Loucy (cell line): ENCODE data around the gene BAZ1A.

Experiments used
- H2AFZ ChIP-seq: fragments of 200-600 bp; sonication (generic); 2 replicates; pipeline ENCODE4 v1.6.0; 2016; ENCODE audit warnings: antibody characterized with exemption, mild to moderate bottlenecking, low read length, moderate library complexity
- H3F3A ChIP-seq: fragments of 200-600 bp; 2 replicates; pipeline ENCODE4 v1.6.0; 2016; ENCODE audit warnings: antibody characterized with exemption, low read depth, mild to moderate bottlenecking
- H3K27me3 ChIP-seq: fragments of 200-600 bp; sonication (generic); 2 replicates; pipeline ENCODE4 v1.6.1; 2014; ENCODE audit warnings: low read length, mild to moderate bottlenecking; ENCODE audit not compliant: insufficient read depth, poor library complexity, severe bottlenecking
- H3K36me3 ChIP-seq: fragments of 200-600 bp; sonication (generic); 2 replicates; pipeline ENCODE4 v1.6.1; 2016; ENCODE audit warnings: low read length; ENCODE audit not compliant: insufficient read depth
- H3K4me1 ChIP-seq: fragments of 200-600 bp; sonication (generic); 2 replicates; pipeline ENCODE4 v1.5.1; 2014; ENCODE audit warnings: low read length, mild to moderate bottlenecking; ENCODE audit not compliant: insufficient read depth, poor library complexity, severe bottlenecking
- H3K4me2 ChIP-seq: fragments of 200-600 bp; sonication (generic); 2 replicates; pipeline ENCODE4 v1.6.0; 2014; ENCODE audit warnings: antibody characterized with exemption, low read length, low read depth, mild to moderate bottlenecking; ENCODE audit not compliant: poor library complexity, severe bottlenecking
- H3K4me3 ChIP-seq: fragments of 200-600 bp; sonication (generic); 2 replicates; pipeline ENCODE4 v1.5.1; 2014; ENCODE audit warnings: low read length, mild to moderate bottlenecking, mixed read lengths; ENCODE audit not compliant: poor library complexity, severe bottlenecking
- H3K79me2 ChIP-seq: fragments of 200-600 bp; sonication (generic); 2 replicates; pipeline ENCODE4 v1.6.1; 2014; ENCODE audit warnings: low read length; ENCODE audit not compliant: insufficient read depth
- H3K9ac ChIP-seq: fragments of 200-600 bp; sonication (generic); 2 replicates; pipeline ENCODE4 v1.6.0; 2014; ENCODE audit warnings: mild to moderate bottlenecking, low read depth, low read length, moderate library complexity; ENCODE audit not compliant: poor library complexity, severe bottlenecking
- H3K9me2 ChIP-seq: fragments of 200-600 bp; sonication (generic); replicated peaks from 2 replicates; pipeline ENCODE4 v1.6.1; 2016; ENCODE audit warnings: low read depth, low read length, mixed read lengths
- H3K9me3 ChIP-seq: fragments of 200-600 bp; sonication (generic); 2 replicates; pipeline ENCODE4 v1.6.1; 2014; ENCODE audit warnings: mild to moderate bottlenecking, antibody characterized with exemption, low read length, low read depth; ENCODE audit not compliant: insufficient read depth
- H4K20me1 ChIP-seq: fragments of 200-600 bp; sonication (generic); 2 replicates; pipeline ENCODE4 v1.6.0; 2014; ENCODE audit warnings: antibody characterized with exemption, low read length, mild to moderate bottlenecking; ENCODE audit not compliant: insufficient read depth, poor library complexity, severe bottlenecking
- EZH2phosphoT487 ChIP-seq: fragments of 200-600 bp; IDR thresholded peaks from 2 replicates; pipeline ENCODE4 v1.6.1; 2018; ENCODE audit warnings: antibody characterized with exemption, mild to moderate bottlenecking, moderate library complexity, borderline replicate concordance
- TF ChIP-seq, protein P1 (sequence below): fragments of 200-600 bp; sonication (generic); conservative IDR thresholded peaks from 2 replicates; pipeline ENCODE4 v1.5.1; 2014; ENCODE audit warnings: mild to moderate bottlenecking, antibody characterized with exemption, low read length

Gene BAZ1A

GRCh38 chr14:34780646-34781045 lies 94.5 kb downstream of the BAZ1A start:
- H3K9me2 ChIP-seq = no peaks in the 10 kb centered on the region
- H3K9me3 ChIP-seq = no peaks in the 10 kb centered on the region
- H3K4me3 ChIP-seq = no peak overlapping the region
- H3K36me3 ChIP-seq = peaks cover 66% of the 10 kb centered on the region
- H3F3A ChIP-seq = no peaks in the 10 kb centered on the region
- no peak overlapping the region for H3K4me2 ChIP-seq
- no peaks in the 10 kb centered on the region for H4K20me1 ChIP-seq
- no peaks in the 10 kb centered on the region for H3K4me1 ChIP-seq
- no peaks in the 10 kb centered on the region for H3K27me3 ChIP-seq
- no peak overlapping the region for H3K9ac ChIP-seq
- H2AFZ ChIP-seq = no peak overlapping the region
- no peaks in the 10 kb centered on the region for H3K79me2 ChIP-seq
- TF ChIP-seq, protein P1, sequence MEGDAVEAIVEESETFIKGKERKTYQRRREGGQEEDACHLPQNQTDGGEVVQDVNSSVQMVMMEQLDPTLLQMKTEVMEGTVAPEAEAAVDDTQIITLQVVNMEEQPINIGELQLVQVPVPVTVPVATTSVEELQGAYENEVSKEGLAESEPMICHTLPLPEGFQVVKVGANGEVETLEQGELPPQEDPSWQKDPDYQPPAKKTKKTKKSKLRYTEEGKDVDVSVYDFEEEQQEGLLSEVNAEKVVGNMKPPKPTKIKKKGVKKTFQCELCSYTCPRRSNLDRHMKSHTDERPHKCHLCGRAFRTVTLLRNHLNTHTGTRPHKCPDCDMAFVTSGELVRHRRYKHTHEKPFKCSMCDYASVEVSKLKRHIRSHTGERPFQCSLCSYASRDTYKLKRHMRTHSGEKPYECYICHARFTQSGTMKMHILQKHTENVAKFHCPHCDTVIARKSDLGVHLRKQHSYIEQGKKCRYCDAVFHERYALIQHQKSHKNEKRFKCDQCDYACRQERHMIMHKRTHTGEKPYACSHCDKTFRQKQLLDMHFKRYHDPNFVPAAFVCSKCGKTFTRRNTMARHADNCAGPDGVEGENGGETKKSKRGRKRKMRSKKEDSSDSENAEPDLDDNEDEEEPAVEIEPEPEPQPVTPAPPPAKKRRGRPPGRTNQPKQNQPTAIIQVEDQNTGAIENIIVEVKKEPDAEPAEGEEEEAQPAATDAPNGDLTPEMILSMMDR = no peak
- no peak for TF ChIP-seq EZH2phosphoT487

GRCh38 chr14:34778744-34779143 lies 96.4 kb downstream of the BAZ1A start:
- no peaks in the 10 kb centered on the region for H3K79me2 ChIP-seq
- no peaks in the 10 kb centered on the region for H3K27me3 ChIP-seq
- no peak overlapping the region for H3K9ac ChIP-seq
- no peak for TF ChIP-seq EZH2phosphoT487
- TF ChIP-seq, protein P1 = no peak
- no peak overlapping the region for H3K4me3 ChIP-seq
- H3K4me2 ChIP-seq = no peak overlapping the region
- H3K9me2 ChIP-seq = no peaks in the 10 kb centered on the region
- no peaks in the 10 kb centered on the region for H3K4me1 ChIP-seq
- peaks cover 65% of the 10 kb centered on the region for H3K36me3 ChIP-seq
- no peaks in the 10 kb centered on the region for H4K20me1 ChIP-seq
- no peak overlapping the region for H2AFZ ChIP-seq
- no peaks in the 10 kb centered on the region for H3K9me3 ChIP-seq
- no peaks in the 10 kb centered on the region for H3F3A ChIP-seq

- Histone ChIP-seq H4K20me1 (no peaks in the 10 kb centered on the region), H2AFZ (no peak overlapping the region), H3K36me3 (peaks cover 51% of the 10 kb centered on the region), H3K4me1 (no peaks in the 10 kb centered on the region), H3K27me3 (no peaks in the 10 kb centered on the region), H3F3A (no peaks in the 10 kb centered on the region), H3K9ac (no peak overlapping the region), H3K4me3 (no peak overlapping the region), H3K79me2 (no peaks in the 10 kb centered on the region), H3K9me2 (no peaks in the 10 kb centered on the region), H3K4me2 (no peak overlapping the region), H3K9me3 (no peaks in the 10 kb centered on the region)
- TF ChIP-seq, protein P1 = no peak
- no peak for TF ChIP-seq EZH2phosphoT487
Observed at GRCh38 chr14:34776611-34777010, 98.5 kb downstream of the BAZ1A start.
